ENCODE data around the gene CAST.
A peak's percentile ranks its signal among the peaks of the same experiment; 100 is the strongest.
"Not testable (repeated sequence)": the region's sequence is repeated elsewhere in the genome, so short reads cannot be mapped to it uniquely, and the experiment has no call there.

The CAST gene

GRCh38 chr5:96714951-96715451, 52.8 kb downstream of the CAST start:
- DNase-seq: peak; percentile 77

- DNase-seq: no peak
Observed at GRCh38 chr5:96716007-96716406, 53.8 kb downstream of the CAST start.

GRCh38 chr5:96716716-96717115, 54.5 kb downstream of the CAST start:
- no peak for DNase-seq

GRCh38 chr5:96717874-96718273, 55.7 kb downstream of the CAST start:
- DNase-seq: no peak

- DNase-seq: no peak
Observed at GRCh38 chr5:96718635-96719077, 56.5 kb downstream of the CAST start.

GRCh38 chr5:96720408-96720807, 58.2 kb downstream of the CAST start:
- DNase-seq: no peak

GRCh38 chr5:96721351-96721977, 59.3 kb downstream of the CAST start:
- no peak for DNase-seq

- no peak for DNase-seq
Observed at GRCh38 chr5:96725257-96725656, 63.1 kb downstream of the CAST start.

GRCh38 chr5:96726802-96727201, 64.6 kb downstream of the CAST start:
- DNase-seq: no peak

GRCh38 chr5:96729156-96729555, 67.0 kb downstream of the CAST start:
- no peak for DNase-seq

GRCh38 chr5:96730586-96730985, 68.4 kb downstream of the CAST start:
- DNase-seq: no peak

- DNase-seq: no peak
Observed at GRCh38 chr5:96733771-96734500, 71.8 kb downstream of the CAST start.

- peak; percentile 13 for DNase-seq
Observed at GRCh38 chr5:96734871-96735325, 72.7 kb downstream of the CAST start.

GRCh38 chr5:96736937-96737336, 74.8 kb downstream of the CAST start:
- no peak for DNase-seq

GRCh38 chr5:96741106-96741505, 78.9 kb downstream of the CAST start:
- DNase-seq: no peak

GRCh38 chr5:96741891-96742309, 79.7 kb downstream of the CAST start:
- no peak for DNase-seq

- DNase-seq: no peak
Observed at GRCh38 chr5:96742538-96742937, 80.4 kb downstream of the CAST start.

- DNase-seq: peak; percentile 2
Observed at GRCh38 chr5:96743065-96743768, 81.0 kb downstream of the CAST start.

GRCh38 chr5:96743805-96744204, 81.6 kb downstream of the CAST start:
- no peak for DNase-seq

GRCh38 chr5:96744218-96744617, 82.0 kb downstream of the CAST start:
- not testable (repeated sequence) for DNase-seq

- DNase-seq: no peak
Observed at GRCh38 chr5:96745025-96745424, 82.8 kb downstream of the CAST start.

GRCh38 chr5:96745844-96746531, 83.8 kb downstream of the CAST start:
- peak; percentile 49 for DNase-seq

- no peak for DNase-seq
Observed at GRCh38 chr5:96747720-96748119, 85.5 kb downstream of the CAST start.
